ENCODE measurements around the gene TXNL4B.

GRCh38 chr16:72091217-72091616 lies 2.2 kb downstream of the TXNL4B start:
- TF ChIP-seq CTCF (IDR thresholded peaks at IDR 0.05; ENCODE audit: low read depth, low read length): no peak
- no peak for TF ChIP-seq POLR2A (IDR thresholded peaks at IDR 0.05; ENCODE audit: extremely low read depth, insufficient read length)
